Stimulated activated CD8-positive, alpha-beta memory T cell treated with anti-CD3 and anti-CD28 coated beads, Interleukin-4, amount 100 ng/mL, for 1 hour (primary cell): ENCODE results near the gene ANAPC13.

Experiments used
- DNase-seq, 2 donors: peaks; one replicate each; pipeline ENCODE4 v3.0.0-alpha.2; 2020; ENCODE audit warnings: low read depth in 2 of 2, low spot score in 1 of 2

Gene ANAPC13

GRCh38 chr3:134457376-134458074 is 28.3 kb downstream of the ANAPC13 start:
- no peak for DNase-seq

- DNase-seq = no peak
Measured at GRCh38 chr3:134453631-134454030, 32.2 kb downstream of the ANAPC13 start.

GRCh38 chr3:134449951-134450350 is 35.8 kb downstream of the ANAPC13 start:
- DNase-seq = no peak

GRCh38 chr3:134449277-134449676 is 36.5 kb downstream of the ANAPC13 start:
- DNase-seq = no peak

- no peak for DNase-seq
Measured at GRCh38 chr3:134448664-134449063, 37.1 kb downstream of the ANAPC13 start.

GRCh38 chr3:134447351-134447750 is 38.4 kb downstream of the ANAPC13 start:
- no peak for DNase-seq

GRCh38 chr3:134446800-134447199 is 39.0 kb downstream of the ANAPC13 start:
- DNase-seq = no peak

GRCh38 chr3:134445636-134446035 is 40.1 kb downstream of the ANAPC13 start:
- no peak for DNase-seq

- DNase-seq = no peak
Measured at GRCh38 chr3:134445095-134445494, 40.7 kb downstream of the ANAPC13 start.

- no peak for DNase-seq
Measured at GRCh38 chr3:134441821-134442220, 44.0 kb downstream of the ANAPC13 start.

GRCh38 chr3:134441321-134441720 is 44.5 kb downstream of the ANAPC13 start:
- no peak for DNase-seq

GRCh38 chr3:134437211-134437752 is 48.5 kb downstream of the ANAPC13 start:
- DNase-seq = no peak

GRCh38 chr3:134432236-134432635 is 53.5 kb downstream of the ANAPC13 start:
- no peak for DNase-seq

GRCh38 chr3:134430950-134431445 is 54.8 kb downstream of the ANAPC13 start:
- DNase-seq = no peak

GRCh38 chr3:134430174-134430573 is 55.6 kb downstream of the ANAPC13 start:
- no peak for DNase-seq

GRCh38 chr3:134428401-134428800 is 57.4 kb downstream of the ANAPC13 start:
- no peak for DNase-seq
